ENCODE measurements around the gene DNAJC16. TPM values are rescaled to one million over a fixed set of nuclear protein-coding genes. Genes with fewer than 3 reads are reported as not detected.
"Not testable (repeated sequence)": the region's sequence is repeated elsewhere in the genome, so short reads cannot be mapped to it uniquely, and the experiment has no call there.

Gene DNAJC16
- total and polyA plus RNA-seq, 12 donors: 4.8 to 34.0 (median 19.9) TPM

- no peak for DNase-seq
- whole genome bisulfite sequencing, 4 donors: 83 to 89% (median 84%) methylated on average over 5 of the region's 5 CpGs
- Histone ChIP-seq H3K4me1 (replicated peaks in 1 of 2) (peaks cover 0 to 9% of the 10 kb centered on the region in 2 donors), H3K27me3 (no peaks in the 10 kb centered on the region), H3K9me3 (replicated peaks in 1 of 3) (no peaks in the 10 kb centered on the region), H3K36me3 (replicated peaks in 1 of 2) (no peaks in the 10 kb centered on the region), H3K4me3 (no peak overlapping the region), H3K27ac (no peak overlapping the region)
- intact Hi-C loops (cut with DNase I): loop anchor here (2.0 kb wide), 2 partner anchors 149 to 151 kb away; partner anchors contain the start of gene TMEM82 (in 1 of the 2)
- TF ChIP-seq POLR2A (IDR thresholded peaks at IDR 0.05): no peak
- TF ChIP-seq, protein P1, sequence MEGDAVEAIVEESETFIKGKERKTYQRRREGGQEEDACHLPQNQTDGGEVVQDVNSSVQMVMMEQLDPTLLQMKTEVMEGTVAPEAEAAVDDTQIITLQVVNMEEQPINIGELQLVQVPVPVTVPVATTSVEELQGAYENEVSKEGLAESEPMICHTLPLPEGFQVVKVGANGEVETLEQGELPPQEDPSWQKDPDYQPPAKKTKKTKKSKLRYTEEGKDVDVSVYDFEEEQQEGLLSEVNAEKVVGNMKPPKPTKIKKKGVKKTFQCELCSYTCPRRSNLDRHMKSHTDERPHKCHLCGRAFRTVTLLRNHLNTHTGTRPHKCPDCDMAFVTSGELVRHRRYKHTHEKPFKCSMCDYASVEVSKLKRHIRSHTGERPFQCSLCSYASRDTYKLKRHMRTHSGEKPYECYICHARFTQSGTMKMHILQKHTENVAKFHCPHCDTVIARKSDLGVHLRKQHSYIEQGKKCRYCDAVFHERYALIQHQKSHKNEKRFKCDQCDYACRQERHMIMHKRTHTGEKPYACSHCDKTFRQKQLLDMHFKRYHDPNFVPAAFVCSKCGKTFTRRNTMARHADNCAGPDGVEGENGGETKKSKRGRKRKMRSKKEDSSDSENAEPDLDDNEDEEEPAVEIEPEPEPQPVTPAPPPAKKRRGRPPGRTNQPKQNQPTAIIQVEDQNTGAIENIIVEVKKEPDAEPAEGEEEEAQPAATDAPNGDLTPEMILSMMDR (IDR thresholded peaks at IDR 0.05): no peak
Observed at GRCh38 chr1:15592285-15592684, 65.6 kb downstream of the DNAJC16 start.

- intact Hi-C loops (cut with DNase I): no loop called here
- Histone ChIP-seq H3K36me3 (replicated peaks in 1 of 2) (no peaks in the 10 kb centered on the region), H3K27me3 (no peaks in the 10 kb centered on the region), H3K27ac (peak overlapping the region in 2 of 5 donors; percentile 34 to 75), H3K4me1 (replicated peaks in 1 of 2) (peaks cover 4 to 9% of the 10 kb centered on the region in 2 donors), H3K9me3 (replicated peaks in 1 of 3) (no peaks in the 10 kb centered on the region), H3K4me3 (no peak overlapping the region)
- TF ChIP-seq, protein P1 (IDR thresholded peaks at IDR 0.05): no peak
- TF ChIP-seq POLR2A (IDR thresholded peaks at IDR 0.05): peak in 1 of 2 donors; percentile 17
- WGBS, 4 donors: 40 to 62% (median 45%) methylated on average over 5 of the region's 5 CpGs
- DNase-seq: peak in 4 of 7 donors; percentile 46 to 56 (median 52)
Observed at GRCh38 chr1:15595809-15596617, 69.4 kb downstream of the DNAJC16 start.

DNA sequence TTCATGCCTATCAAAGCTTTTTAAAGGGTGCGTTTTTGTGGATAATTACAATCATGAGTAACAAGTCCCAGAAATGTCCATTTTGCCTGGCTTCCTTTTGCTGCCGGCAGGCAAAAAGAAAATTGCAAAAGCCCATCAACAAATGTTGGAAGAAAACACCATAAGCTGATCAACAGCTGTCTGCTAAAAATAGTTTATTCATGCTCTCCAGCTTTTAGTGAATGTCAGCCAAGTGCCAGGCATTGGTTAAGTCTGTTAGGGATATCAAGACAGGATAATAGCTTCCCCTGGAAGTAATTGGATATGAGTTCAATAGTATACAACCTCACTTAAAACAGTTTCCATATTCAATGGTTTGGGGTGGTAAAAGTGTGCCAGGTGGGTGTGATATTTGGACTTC, 71.8 kb downstream of the DNAJC16 start:
- WGBS, 4 donors: 40 to 50% (median 43%) methylated on average over 2 of the region's 2 CpGs
- Histone ChIP-seq H3K27ac (peak overlapping the region in 2 of 5 donors; percentile 19 to 29), H3K4me3 (no peak overlapping the region), H3K4me1 (replicated peaks in 1 of 2) (peaks cover 4 to 18% of the 10 kb centered on the region in 2 donors), H3K36me3 (replicated peaks in 1 of 2) (no peaks in the 10 kb centered on the region), H3K9me3 (replicated peaks in 1 of 3) (no peaks in the 10 kb centered on the region), H3K27me3 (no peaks in the 10 kb centered on the region)
- DNase-seq: no peak
- intact Hi-C loops (cut with DNase I): no loop called here
- no peak for TF ChIP-seq POLR2A (IDR thresholded peaks at IDR 0.05)
- TF ChIP-seq, protein P1 (IDR thresholded peaks at IDR 0.05): no peak

GRCh38 chr1:15603050-15603965, 76.7 kb downstream of the DNAJC16 start:
- Histone ChIP-seq H3K4me3 (peak overlapping the region; percentile 36 to 86 (median 74)), H3K36me3 (replicated peaks in 1 of 2) (no peaks in the 10 kb centered on the region), H3K9me3 (replicated peaks in 1 of 3) (no peaks in the 10 kb centered on the region), H3K4me1 (replicated peaks in 1 of 2) (peaks cover 5 to 13% of the 10 kb centered on the region in 2 donors), H3K27me3 (no peaks in the 10 kb centered on the region), H3K27ac (peak overlapping the region; percentile 59 to 89 (median 84))
- peak; percentile 96 to 99 (median 98) for DNase-seq
- intact Hi-C loops (cut with DNase I): no loop called here
- 1 to 4% (median 1%) methylated on average over 8 to 56 of the region's 56 CpGs for WGBS, 4 donors
- TF ChIP-seq, protein P1 (IDR thresholded peaks at IDR 0.05): no peak
- peak; percentile 48 to 84 for TF ChIP-seq POLR2A (IDR thresholded peaks at IDR 0.05)

DNA sequence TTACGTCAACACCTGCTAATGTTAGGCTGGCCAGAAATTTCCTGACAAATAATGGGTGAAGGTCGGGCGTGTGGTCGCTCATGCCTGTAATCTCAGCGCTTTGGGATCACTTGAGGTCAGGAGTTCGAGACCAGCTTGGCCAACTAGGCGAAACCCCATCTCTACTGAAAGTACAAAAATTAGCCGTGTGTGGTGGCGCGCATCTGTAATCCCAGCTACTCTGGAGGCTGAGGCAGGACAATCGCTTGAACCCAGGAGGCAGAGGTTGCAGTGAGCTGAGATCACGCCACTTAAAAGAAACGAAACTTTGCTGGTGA, 77.3 kb downstream of the DNAJC16 start:
- peak overlapping the region in 3 of 4 donors; percentile 9 to 75 (median 36) for H3K4me3 ChIP-seq
- intact Hi-C loops (cut with DNase I); H3K27me3 ChIP-seq; H3K36me3 ChIP-seq (replicated peaks in 1 of 2); H3K9me3 ChIP-seq (replicated peaks in 1 of 3); DNase-seq: not testable (repeated sequence)
- peaks cover 3 to 13% of the 10 kb centered on the region in 2 donors for H3K4me1 ChIP-seq (replicated peaks in 1 of 2)
- 59 to 74% (median 61%) methylated on average over 13 of the region's 13 CpGs for WGBS, 4 donors
- peak overlapping the region; percentile 59 to 89 (median 84) for H3K27ac ChIP-seq

DNA sequence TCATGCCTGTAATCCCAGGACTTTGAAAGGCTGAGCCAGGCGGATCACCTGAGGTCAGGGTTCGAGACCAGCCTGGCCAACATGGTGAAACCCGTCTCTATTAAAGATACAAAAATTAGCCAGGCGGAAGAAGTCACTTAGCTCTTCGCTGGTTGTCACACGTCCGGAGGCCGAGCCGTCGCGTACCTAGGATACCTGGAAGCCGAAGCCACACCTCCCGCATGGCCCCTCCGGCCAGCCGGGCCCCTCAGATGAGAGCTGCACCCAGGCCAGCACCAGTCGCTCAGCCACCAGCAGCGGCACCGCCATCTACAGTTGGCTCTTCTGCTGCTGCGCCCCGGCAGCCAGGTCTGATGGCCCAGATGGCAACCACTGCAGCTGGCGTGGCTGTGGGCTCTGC, 77.8 kb downstream of the DNAJC16 start:
- Histone ChIP-seq H3K27ac (peak overlapping the region in 1 of 5 donors; percentile 84), H3K4me1 (replicated peaks in 1 of 2) (peaks cover 3 to 13% of the 10 kb centered on the region in 2 donors)
- WGBS, 4 donors: 96 to 98% (median 97%) methylated on average over 12 to 21 of the region's 21 CpGs
- H3K36me3 ChIP-seq (replicated peaks in 1 of 2); H3K27me3 ChIP-seq; intact Hi-C loops (cut with DNase I); H3K4me3 ChIP-seq; DNase-seq; H3K9me3 ChIP-seq (replicated peaks in 1 of 3): not testable (repeated sequence)
